Raji (cell line): ENCODE measurements around the gene SGSM1.

Experiments used
- POLR2A ChIP-seq: IDR thresholded peaks from 2 replicates; pipeline ENCODE4 v1.6.1; 2011; ENCODE audit warnings: low read depth, low read length, control low read depth; ENCODE audit not compliant: insufficient read depth

Gene SGSM1, protein sequence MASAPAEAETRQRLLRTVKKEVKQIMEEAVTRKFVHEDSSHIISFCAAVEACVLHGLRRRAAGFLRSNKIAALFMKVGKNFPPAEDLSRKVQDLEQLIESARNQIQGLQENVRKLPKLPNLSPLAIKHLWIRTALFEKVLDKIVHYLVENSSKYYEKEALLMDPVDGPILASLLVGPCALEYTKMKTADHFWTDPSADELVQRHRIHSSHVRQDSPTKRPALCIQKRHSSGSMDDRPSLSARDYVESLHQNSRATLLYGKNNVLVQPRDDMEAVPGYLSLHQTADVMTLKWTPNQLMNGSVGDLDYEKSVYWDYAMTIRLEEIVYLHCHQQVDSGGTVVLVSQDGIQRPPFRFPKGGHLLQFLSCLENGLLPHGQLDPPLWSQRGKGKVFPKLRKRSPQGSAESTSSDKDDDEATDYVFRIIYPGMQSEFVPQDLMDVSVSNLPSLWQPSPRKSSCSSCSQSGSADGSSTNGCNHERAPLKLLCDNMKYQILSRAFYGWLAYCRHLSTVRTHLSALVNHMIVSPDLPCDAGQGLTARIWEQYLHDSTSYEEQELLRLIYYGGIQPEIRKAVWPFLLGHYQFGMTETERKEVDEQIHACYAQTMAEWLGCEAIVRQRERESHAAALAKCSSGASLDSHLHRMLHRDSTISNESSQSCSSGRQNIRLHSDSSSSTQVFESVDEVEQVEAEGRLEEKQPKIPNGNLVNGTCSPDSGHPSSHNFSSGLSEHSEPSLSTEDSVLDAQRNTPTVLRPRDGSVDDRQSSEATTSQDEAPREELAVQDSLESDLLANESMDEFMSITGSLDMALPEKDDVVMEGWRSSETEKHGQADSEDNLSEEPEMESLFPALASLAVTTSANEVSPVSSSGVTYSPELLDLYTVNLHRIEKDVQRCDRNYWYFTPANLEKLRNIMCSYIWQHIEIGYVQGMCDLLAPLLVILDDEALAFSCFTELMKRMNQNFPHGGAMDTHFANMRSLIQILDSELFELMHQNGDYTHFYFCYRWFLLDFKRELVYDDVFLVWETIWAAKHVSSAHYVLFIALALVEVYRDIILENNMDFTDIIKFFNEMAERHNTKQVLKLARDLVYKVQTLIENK

GRCh38 chr22:24805790-24806662, at the start of gene SGSM1:
SGSM1 (plus strand) TSS chr22:24806211; CDS start chr22:24806326, 115 bp downstream.
- TF ChIP-seq POLR2A: no peak

DNA sequence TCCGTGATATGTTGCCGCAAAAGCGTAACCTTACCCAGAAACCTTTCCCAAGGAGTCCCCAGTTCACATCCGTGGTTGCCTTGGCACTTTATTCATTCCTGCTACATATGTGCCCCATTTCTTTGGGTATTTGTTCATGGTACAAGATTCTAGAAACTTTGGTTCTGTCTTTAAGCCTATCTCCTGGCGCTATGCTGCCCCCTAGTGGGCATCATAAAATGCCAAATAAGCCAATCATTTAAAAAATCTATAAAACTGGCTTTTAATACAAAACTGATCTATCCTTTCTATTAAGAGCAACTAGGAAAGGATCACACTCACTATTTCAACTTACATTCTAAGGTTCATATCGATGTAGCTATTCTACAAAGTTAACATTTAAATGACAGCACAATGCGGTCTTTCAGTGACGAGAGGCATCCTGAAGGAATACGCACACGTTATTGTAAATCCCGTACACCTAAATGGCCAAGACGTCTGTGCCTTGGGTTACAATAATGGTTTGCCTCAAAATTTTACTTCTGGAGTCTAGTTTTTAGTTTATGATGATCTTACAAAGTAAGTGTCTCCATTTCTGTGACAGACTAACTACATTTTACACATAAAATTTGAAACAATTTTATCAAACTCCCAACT, 47.7 kb upstream of the SGSM1 start:
- TF ChIP-seq POLR2A: no peak

GRCh38 chr22:24759765-24760164, 46.2 kb upstream of the SGSM1 start:
- no peak for TF ChIP-seq POLR2A

DNA sequence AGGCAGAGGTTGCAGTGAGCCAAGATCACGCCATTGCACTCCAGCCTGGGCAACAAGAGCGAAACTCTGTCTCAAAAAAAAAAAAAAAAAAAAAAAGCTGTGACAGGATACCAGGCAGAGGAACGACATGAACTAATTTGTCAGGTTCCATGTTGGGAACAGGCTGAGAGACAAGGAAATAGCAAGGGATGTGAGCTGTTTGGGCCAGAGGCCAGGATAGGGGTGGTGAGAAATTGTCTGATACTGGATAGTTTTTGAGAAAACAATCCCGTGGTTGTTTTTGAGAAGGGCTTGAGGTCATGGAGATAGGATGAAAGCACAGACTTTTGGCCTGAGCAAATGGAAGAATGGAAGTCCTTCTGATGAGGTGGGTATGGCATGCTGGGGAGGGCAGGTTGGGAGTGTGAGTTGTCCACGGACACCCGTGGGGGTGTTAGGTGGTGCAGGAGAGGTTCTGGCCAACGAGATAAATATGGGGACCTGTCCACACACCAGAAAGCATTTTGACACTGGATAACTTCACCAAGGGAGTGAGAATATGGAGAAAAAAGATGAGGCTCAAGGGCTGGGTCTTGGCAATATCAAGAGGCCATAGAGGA, 45.2 kb upstream of the SGSM1 start:
- TF ChIP-seq POLR2A: no peak

- no peak for TF ChIP-seq POLR2A
Observed at GRCh38 chr22:24761888-24762675, 43.9 kb upstream of the SGSM1 start.

DNA sequence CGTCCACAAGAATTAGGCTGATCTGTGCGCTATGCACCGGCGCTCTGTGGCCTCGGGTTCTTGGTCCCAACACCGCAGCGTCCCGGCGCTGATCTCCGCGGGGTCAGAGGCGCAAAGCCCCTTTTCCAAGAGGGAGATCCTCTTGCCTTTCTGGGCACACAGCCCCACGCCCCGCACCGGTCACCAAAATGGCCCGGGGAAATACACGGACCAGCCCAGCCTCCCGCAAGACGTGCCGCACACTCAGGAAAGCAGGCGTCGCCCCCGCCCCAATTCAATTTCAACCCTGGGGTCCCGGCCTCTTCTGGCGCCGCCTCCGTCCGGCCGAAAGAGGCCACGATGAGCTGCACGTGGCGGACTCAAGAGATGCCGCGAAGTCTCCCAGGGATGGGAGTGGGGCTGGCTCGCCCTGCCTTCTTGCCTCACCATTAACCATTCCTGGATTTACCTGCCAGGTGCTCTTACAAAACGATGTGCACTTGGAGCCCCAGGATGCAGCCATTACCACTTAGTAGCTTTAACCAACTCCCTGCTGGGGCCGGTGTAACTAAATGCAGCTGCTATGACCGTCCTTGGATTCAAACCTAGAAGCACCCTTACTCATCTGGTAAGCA, 42.0 kb upstream of the SGSM1 start:
- no peak for TF ChIP-seq POLR2A

DNA sequence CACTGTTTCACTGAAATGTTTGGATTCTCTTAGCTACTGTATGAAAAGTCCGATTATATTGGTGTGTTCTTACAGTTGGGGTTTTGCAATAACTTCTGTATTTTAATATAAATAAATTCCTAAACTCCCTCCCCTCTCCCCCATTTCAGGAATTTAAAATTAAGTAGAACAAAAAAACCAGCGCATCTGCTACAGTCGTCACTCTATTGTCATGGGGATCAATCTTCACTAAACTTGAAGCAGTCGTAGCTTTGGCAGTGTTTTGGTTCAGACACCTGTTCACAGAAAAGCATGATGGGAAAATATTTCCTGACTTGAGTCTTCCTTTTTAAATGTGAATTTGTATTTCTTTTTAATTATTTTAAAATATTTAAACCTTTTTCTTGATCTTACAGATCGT, 40.8 kb upstream of the SGSM1 start:
- no peak for TF ChIP-seq POLR2A

GRCh38 chr22:24768537-24769374, 37.3 kb upstream of the SGSM1 start:
- TF ChIP-seq POLR2A: no peak

DNA sequence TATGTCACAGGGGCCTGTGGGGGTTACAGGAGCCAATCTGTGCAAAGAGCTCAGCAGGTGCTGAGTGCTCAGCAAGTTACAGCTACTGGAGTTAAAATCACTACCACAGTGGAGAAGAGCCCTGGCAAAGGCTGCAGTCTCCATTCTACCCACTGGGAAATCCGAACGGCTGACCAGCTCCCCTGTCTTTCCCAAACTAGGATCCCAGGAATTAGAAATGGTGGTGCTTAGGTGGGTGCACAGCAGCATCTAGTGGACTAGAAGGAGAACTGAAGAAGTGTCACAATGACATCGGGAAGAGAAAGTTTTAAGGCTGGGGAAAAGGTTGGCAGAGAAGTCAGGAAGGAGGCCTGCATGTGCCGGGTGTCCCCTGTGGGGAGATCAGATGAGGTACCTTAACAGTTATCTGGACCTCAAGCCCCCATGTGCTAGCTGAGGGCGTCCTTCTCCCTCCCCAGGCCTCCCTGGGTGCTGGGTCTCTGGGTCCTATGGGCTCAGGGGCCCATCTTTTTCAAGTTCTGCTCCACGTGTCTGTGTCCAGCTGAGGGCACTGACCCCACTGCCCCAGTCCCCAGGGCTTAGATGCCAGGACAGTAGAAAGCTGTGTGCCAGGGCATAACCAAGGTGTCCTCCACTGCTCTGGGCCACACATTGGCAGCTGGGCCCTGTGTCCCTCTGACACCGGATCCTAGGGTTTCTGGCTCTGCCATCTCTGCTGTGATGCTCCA, 33.4 kb upstream of the SGSM1 start:
- no peak for TF ChIP-seq POLR2A

DNA sequence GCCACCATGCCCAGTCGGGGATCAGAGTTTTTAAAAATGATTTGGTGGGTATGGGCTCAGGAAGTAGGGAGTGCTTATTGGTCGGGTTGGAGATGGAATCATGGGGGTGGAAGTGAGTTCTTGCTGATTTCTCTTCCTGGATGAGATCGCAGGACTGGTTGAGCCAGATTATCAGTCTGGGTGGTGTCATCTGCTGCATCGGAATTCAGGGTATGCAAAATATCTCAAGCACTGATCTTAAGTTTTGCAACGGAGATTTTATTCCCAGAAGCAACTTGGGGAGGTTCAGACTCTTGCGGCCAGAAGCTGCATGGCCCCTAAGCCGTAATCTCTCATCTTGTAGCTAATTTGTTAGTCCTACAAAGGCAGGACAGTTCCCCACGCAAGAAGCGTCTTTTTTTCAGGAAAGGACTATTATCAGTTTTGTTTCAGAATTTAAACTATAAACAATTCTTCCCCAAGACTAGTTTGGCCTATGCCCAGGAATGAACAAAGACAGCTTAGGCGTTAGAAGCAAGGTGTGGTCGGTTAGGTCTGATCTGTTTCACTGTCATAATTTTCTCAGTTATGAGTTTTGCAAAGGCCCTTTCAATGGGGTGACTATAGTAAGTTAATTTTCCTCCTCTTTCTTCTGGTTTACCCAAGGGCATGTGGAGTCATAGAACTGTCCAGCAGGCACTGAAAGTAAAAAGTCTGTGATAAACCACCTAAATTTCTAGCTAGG, 30.1 kb upstream of the SGSM1 start:
- TF ChIP-seq POLR2A: no peak
